Measurements from ENCODE around the gene COL13A1. TPM values are rescaled to one million over a fixed set of nuclear protein-coding genes. Genes with fewer than 3 reads are reported as not detected.

Gene COL13A1
- total RNA-seq, 1 experiment from 2014 or later: 5.9 TPM

DNA sequence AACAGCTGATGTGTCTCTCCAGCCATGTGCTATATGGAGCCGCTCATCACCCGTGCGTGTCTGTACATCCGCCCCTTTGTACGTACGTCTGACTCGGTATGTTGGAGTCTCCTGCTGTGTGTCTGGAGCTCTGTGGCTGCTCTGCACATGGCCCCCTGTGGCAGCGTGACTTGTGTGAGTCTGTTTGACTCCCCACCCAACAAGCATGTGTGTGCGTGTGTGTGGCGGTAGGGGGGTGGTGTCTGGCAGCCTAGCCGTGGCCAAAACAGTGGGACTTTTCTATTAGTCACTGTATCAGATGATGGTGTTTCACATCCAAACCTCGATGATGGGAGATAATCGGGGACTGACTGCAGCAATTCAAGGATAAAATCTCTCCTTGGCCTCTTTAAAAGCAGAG is 94.1 kb downstream of the COL13A1 start (continued):
- TF ChIP-seq, protein P1, sequence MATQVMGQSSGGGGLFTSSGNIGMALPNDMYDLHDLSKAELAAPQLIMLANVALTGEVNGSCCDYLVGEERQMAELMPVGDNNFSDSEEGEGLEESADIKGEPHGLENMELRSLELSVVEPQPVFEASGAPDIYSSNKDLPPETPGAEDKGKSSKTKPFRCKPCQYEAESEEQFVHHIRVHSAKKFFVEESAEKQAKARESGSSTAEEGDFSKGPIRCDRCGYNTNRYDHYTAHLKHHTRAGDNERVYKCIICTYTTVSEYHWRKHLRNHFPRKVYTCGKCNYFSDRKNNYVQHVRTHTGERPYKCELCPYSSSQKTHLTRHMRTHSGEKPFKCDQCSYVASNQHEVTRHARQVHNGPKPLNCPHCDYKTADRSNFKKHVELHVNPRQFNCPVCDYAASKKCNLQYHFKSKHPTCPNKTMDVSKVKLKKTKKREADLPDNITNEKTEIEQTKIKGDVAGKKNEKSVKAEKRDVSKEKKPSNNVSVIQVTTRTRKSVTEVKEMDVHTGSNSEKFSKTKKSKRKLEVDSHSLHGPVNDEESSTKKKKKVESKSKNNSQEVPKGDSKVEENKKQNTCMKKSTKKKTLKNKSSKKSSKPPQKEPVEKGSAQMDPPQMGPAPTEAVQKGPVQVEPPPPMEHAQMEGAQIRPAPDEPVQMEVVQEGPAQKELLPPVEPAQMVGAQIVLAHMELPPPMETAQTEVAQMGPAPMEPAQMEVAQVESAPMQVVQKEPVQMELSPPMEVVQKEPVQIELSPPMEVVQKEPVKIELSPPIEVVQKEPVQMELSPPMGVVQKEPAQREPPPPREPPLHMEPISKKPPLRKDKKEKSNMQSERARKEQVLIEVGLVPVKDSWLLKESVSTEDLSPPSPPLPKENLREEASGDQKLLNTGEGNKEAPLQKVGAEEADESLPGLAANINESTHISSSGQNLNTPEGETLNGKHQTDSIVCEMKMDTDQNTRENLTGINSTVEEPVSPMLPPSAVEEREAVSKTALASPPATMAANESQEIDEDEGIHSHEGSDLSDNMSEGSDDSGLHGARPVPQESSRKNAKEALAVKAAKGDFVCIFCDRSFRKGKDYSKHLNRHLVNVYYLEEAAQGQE (IDR thresholded peaks at IDR 0.05; ENCODE audit: low read depth): no peak
- TF ChIP-seq, protein P2, sequence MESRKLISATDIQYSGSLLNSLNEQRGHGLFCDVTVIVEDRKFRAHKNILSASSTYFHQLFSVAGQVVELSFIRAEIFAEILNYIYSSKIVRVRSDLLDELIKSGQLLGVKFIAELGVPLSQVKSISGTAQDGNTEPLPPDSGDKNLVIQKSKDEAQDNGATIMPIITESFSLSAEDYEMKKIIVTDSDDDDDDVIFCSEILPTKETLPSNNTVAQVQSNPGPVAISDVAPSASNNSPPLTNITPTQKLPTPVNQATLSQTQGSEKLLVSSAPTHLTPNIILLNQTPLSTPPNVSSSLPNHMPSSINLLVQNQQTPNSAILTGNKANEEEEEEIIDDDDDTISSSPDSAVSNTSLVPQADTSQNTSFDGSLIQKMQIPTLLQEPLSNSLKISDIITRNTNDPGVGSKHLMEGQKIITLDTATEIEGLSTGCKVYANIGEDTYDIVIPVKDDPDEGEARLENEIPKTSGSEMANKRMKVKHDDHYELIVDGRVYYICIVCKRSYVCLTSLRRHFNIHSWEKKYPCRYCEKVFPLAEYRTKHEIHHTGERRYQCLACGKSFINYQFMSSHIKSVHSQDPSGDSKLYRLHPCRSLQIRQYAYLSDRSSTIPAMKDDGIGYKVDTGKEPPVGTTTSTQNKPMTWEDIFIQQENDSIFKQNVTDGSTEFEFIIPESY (IDR thresholded peaks at IDR 0.05; ENCODE audit: extremely low read depth, insufficient replicate concordance, low read length): no peak
- TF ChIP-seq TCF7L2 (IDR thresholded peaks at IDR 0.05; ENCODE audit: borderline replicate concordance, extremely low read depth, insufficient read depth, insufficient read length) (no peak), EGR1 (IDR thresholded peaks at IDR 0.05; ENCODE audit: low read depth) (no peak)

DNA sequence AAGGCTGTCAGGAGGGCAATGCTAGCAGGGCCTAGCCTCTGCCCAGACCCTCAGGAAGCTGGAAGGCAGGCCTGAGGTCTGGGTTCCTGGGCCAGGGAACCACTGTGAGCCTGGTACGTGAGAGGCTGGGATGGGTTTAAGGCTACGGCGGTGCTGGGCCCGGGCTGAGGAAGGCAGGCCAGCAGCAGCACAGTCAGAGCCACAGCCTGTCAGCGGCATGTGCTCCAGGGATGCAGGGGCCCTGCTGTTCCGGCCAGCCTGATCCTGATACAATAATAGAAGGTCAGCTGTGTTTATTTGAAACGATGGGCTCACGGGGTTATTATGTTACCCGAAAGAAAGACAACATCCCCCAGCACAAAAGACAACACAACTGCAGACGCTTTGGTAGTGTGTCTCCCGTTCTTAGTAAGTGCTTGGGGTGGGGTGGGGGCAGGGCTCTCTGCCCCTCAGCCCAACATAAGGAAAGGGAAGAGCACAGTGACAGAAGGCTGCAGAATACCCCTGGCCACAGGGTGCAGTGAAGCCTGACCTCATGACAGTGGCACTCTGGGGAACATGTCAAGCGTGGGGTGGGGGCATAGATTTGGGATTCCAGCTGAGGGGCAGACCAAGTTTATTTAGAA is 95.0 kb downstream of the COL13A1 start:
- H4K20me1 ChIP-seq (ENCODE audit: insufficient read depth): no peaks in the 10 kb centered on the region
- H3K27ac ChIP-seq (ENCODE audit: low read depth, low read length): no peak overlapping the region
- H2AFZ ChIP-seq (ENCODE audit: low read depth, low read length, poor library complexity, severe bottlenecking): no peak overlapping the region
- H3K9me2 ChIP-seq (ENCODE audit: insufficient read depth): no peaks in the 10 kb centered on the region
- no peak for ATAC-seq
- ChIA-PET RAD21 (ENCODE audit: low non-redundant PET in 1 of 2, low total read pairs in 2 of 2, uncharacterized antibody in 2 of 2, unreplicated experiment in 2 of 2) (no interaction called here), POLR2A (no interaction called here), CTCF (interaction anchor here (0.9 kb wide), 1 partner anchor 20 kb away, joined by 4 read pairs; no protein-coding TSS in a partner anchor)
- no peak overlapping the region for H3K4me2 ChIP-seq (ENCODE audit: low read length)
- no peak overlapping the region for H3K4me3 ChIP-seq (replicated peaks in 1 of 2; ENCODE audit: low read depth in 1 of 2, low read length in 2 of 2)
- DNase-seq (ENCODE audit: low read depth, low spot score): no peak
- no peaks in the 10 kb centered on the region for H3K79me2 ChIP-seq (ENCODE audit: insufficient read depth, low read length)
- H3K9me3 ChIP-seq (ENCODE audit: control insufficient read depth in 1 of 2, insufficient read depth in 1 of 2, low read depth in 1 of 2, low read length in 2 of 2): no peaks in the 10 kb centered on the region
- BruUV-seq (replicated peaks): no TSS peak
- no peaks in the 10 kb centered on the region for H3K36me3 ChIP-seq (ENCODE audit: control insufficient read depth in 1 of 2, insufficient read depth in 2 of 2, low read length in 2 of 2)
- no peaks in the 10 kb centered on the region for H3K27me3 ChIP-seq (ENCODE audit: insufficient read depth, low read length)
- H3K9ac ChIP-seq (ENCODE audit: low read length): no peak overlapping the region
- intact Hi-C loops (cut with micrococcal nuclease): no loop called here
- peaks cover 0 to 14% of the 10 kb centered on the region in 2 experiments; a peak in 3 of 4 replicates for H3K4me1 ChIP-seq (ENCODE audit: control insufficient read depth in 1 of 2, insufficient read depth in 2 of 2, low read length in 2 of 2)
- TF ChIP-seq POLR2AphosphoS5 (IDR thresholded peaks at IDR 0.05; ENCODE audit: low read depth, low read length) (no peak), RAD21 (IDR thresholded peaks at IDR 0.05; ENCODE audit: low read depth) (no peak), SIN3A (IDR thresholded peaks at IDR 0.05; ENCODE audit: low read depth) (no peak), YY1 (IDR thresholded peaks at IDR 0.05; ENCODE audit: extremely low read depth, insufficient replicate concordance, low read depth, low read length) (no peak), CEBPB (IDR thresholded peaks at IDR 0.05; ENCODE audit: low read depth) (no peak), ELF1 (IDR thresholded peaks at IDR 0.05; ENCODE audit: borderline replicate concordance, low read depth) (no peak), EZH2 (IDR thresholded peaks at IDR 0.05) (no peak), CBX3 (IDR thresholded peaks at IDR 0.05; ENCODE audit: low read depth) (no peak), ZFX (IDR thresholded peaks at IDR 0.05) (no peak), EGR1 (IDR thresholded peaks at IDR 0.05; ENCODE audit: low read depth) (no peak), ZNF274 (IDR thresholded peaks at IDR 0.05; ENCODE audit: low read depth, low read length) (no peak)
- TF ChIP-seq, protein P3, sequence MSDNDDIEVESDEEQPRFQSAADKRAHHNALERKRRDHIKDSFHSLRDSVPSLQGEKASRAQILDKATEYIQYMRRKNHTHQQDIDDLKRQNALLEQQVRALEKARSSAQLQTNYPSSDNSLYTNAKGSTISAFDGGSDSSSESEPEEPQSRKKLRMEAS (IDR thresholded peaks at IDR 0.05): no peak
- TF ChIP-seq, protein P2 (IDR thresholded peaks at IDR 0.05; ENCODE audit: extremely low read depth, insufficient replicate concordance, low read length): no peak
- TF ChIP-seq, protein P4, sequence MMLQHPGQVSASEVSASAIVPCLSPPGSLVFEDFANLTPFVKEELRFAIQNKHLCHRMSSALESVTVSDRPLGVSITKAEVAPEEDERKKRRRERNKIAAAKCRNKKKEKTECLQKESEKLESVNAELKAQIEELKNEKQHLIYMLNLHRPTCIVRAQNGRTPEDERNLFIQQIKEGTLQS (IDR thresholded peaks at IDR 0.05): no peak
